HepG2 (cell line): Measurements from ENCODE around the gene SNCA.

ENCODE experiments used
- CTCF ChIP-seq: sonication (generic); formaldehyde crosslinking; IDR thresholded peaks from 2 replicates; pipeline ENCODE4 v1.5.0; 2020; ENCODE audit warnings: mild to moderate bottlenecking, missing genetic modification reagents, moderate library complexity
- JUNB ChIP-seq: sonication (generic); formaldehyde crosslinking; IDR thresholded peaks from 2 replicates; pipeline ENCODE4 v1.8.0; 2022; ENCODE audit warnings: missing genetic modification reagents, mild to moderate bottlenecking, borderline replicate concordance
- KLF6 ChIP-seq: IDR thresholded peaks from 2 replicates; pipeline ENCODE4 v1.8.0; 2016; ENCODE audit warnings: missing biosample characterization, missing genetic modification reagents
- PRDM10 ChIP-seq: sonication (generic); formaldehyde crosslinking; IDR thresholded peaks from 2 replicates; pipeline ENCODE4 v1.4.0; 2020; ENCODE audit warnings: low read depth, missing genetic modification reagents
- RFX3 ChIP-seq: IDR thresholded peaks from 2 replicates; pipeline ENCODE4 v1.6.1; 2016; ENCODE audit warnings: missing biosample characterization, missing genetic modification reagents
- SMAD1 ChIP-seq: sonication (generic); formaldehyde crosslinking; IDR thresholded peaks from 2 replicates; pipeline ENCODE4 v1.4.0; 2020; ENCODE audit warnings: missing genetic modification reagents, low read depth, mild to moderate bottlenecking, borderline replicate concordance
- TARDBP ChIP-seq: sonication (generic); formaldehyde crosslinking; IDR thresholded peaks from 2 replicates; pipeline ENCODE4 v1.8.0; 2022; ENCODE audit warnings: mild to moderate bottlenecking, missing genetic modification reagents
- TCF12 ChIP-seq, 2 experiments: fragments of 450-650 bp in 1 of 2; sonication (generic) in 1 of 2; formaldehyde crosslinking in 1 of 2; IDR thresholded peaks; 2 replicates each; pipeline versions ENCODE4 v1.6.1 to v1.8.0; 2017 to 2022; ENCODE audit warnings: antibody characterized with exemption in 1 of 2, mild to moderate bottlenecking in 1 of 2, missing genetic modification reagents in 1 of 2, moderate library complexity in 1 of 2

GRCh38 chr4:89878611-89879010 lies 41.6 kb upstream of the SNCA start:
- TF ChIP-seq RFX3 (CRISPR knock-in tag) (no peak), CTCF (no peak), PRDM10 (no peak), JUNB (no peak), KLF6 (CRISPR knock-in tag) (no peak), TARDBP (CRISPR knock-in tag) (no peak), TCF12 (IDR thresholded peaks at IDR 0.05) (no peak), TCF12 (CRISPR knock-in tag; IDR thresholded peaks at IDR 0.05) (no peak), SMAD1 (CRISPR knock-in tag) (no peak)
